ENCODE measurements around the gene DEFB119.
"Not testable (repeated sequence)": the region's sequence is repeated elsewhere in the genome, so short reads cannot be mapped to it uniquely, and the experiment has no call there.

The DEFB119 gene

GRCh38 chr20:31390490-31390889 lies at the start of gene DEFB119:
Gene DEFB119, minus strand, starts transcription at chr20:31390590. Its CDS starts 107 bp downstream, at chr20:31390483.
- Histone ChIP-seq H3K27me3 (ENCODE audit: control insufficient read depth in 1 of 2, insufficient read depth in 2 of 2, low read length in 2 of 2) (peaks cover 0 to 3% of the 10 kb centered on the region in 2 donors), H3K36me3 (ENCODE audit: control insufficient read depth in 1 of 2, insufficient read depth in 2 of 2, low read length in 2 of 2) (no peaks in the 10 kb centered on the region), H3K9ac (ENCODE audit: low read depth in 1 of 2, low read length in 2 of 2) (no peak within 1 kb of the TSS), H3K4me1 (ENCODE audit: control insufficient read depth in 1 of 2, insufficient read depth in 2 of 2, low read length in 2 of 2) (no peaks in the 10 kb centered on the region), H3K27ac (ENCODE audit: low read depth, low read length) (no peak within 1 kb of the TSS), H3K4me3 (ENCODE audit: low read depth in 1 of 2, low read length in 2 of 2) (no peak within 1 kb of the TSS), H3K9me3 (ENCODE audit: control insufficient read depth in 1 of 2, low read length in 2 of 2) (peaks cover 0 to 6% of the 10 kb centered on the region in 2 donors)

- H3K9ac ChIP-seq (ENCODE audit: low read depth in 1 of 2, low read length in 2 of 2): no peak overlapping the region
- H3K4me3 ChIP-seq (ENCODE audit: low read depth in 1 of 2, low read length in 2 of 2): no peak overlapping the region
- no peak overlapping the region for H3K27ac ChIP-seq (ENCODE audit: low read depth, low read length)
- no peaks in the 10 kb centered on the region for H3K27me3 ChIP-seq (ENCODE audit: control insufficient read depth in 1 of 2, insufficient read depth in 2 of 2, low read length in 2 of 2)
- H3K36me3 ChIP-seq (ENCODE audit: control insufficient read depth in 1 of 2, insufficient read depth in 2 of 2, low read length in 2 of 2): no peaks in the 10 kb centered on the region
- no peaks in the 10 kb centered on the region for H3K9me3 ChIP-seq (ENCODE audit: control insufficient read depth in 1 of 2, low read length in 2 of 2)
- no peaks in the 10 kb centered on the region for H3K4me1 ChIP-seq (ENCODE audit: control insufficient read depth in 1 of 2, insufficient read depth in 2 of 2, low read length in 2 of 2)
These were observed 40.3 kb upstream of the DEFB119 start for GRCh38 chr20:31430568-31431115.

- H3K4me3 ChIP-seq (ENCODE audit: low read depth in 1 of 2, low read length in 2 of 2); H3K27me3 ChIP-seq (ENCODE audit: control insufficient read depth in 1 of 2, insufficient read depth in 2 of 2, low read length in 2 of 2); H3K9ac ChIP-seq (ENCODE audit: low read depth in 1 of 2, low read length in 2 of 2); H3K9me3 ChIP-seq (ENCODE audit: control insufficient read depth in 1 of 2, low read length in 2 of 2); H3K4me1 ChIP-seq (ENCODE audit: control insufficient read depth in 1 of 2, insufficient read depth in 2 of 2, low read length in 2 of 2); H3K36me3 ChIP-seq (ENCODE audit: control insufficient read depth in 1 of 2, insufficient read depth in 2 of 2, low read length in 2 of 2); H3K27ac ChIP-seq (ENCODE audit: low read depth, low read length): not testable (repeated sequence)
These were observed 37.2 kb upstream of the DEFB119 start for GRCh38 chr20:31427576-31427975.

- not testable (repeated sequence) for H3K4me3 ChIP-seq (ENCODE audit: low read depth in 1 of 2, low read length in 2 of 2); H3K9me3 ChIP-seq (ENCODE audit: control insufficient read depth in 1 of 2, low read length in 2 of 2); H3K4me1 ChIP-seq (ENCODE audit: control insufficient read depth in 1 of 2, insufficient read depth in 2 of 2, low read length in 2 of 2); H3K9ac ChIP-seq (ENCODE audit: low read depth in 1 of 2, low read length in 2 of 2); H3K27ac ChIP-seq (ENCODE audit: low read depth, low read length); H3K27me3 ChIP-seq (ENCODE audit: control insufficient read depth in 1 of 2, insufficient read depth in 2 of 2, low read length in 2 of 2); H3K36me3 ChIP-seq (ENCODE audit: control insufficient read depth in 1 of 2, insufficient read depth in 2 of 2, low read length in 2 of 2)
These were observed 36.6 kb upstream of the DEFB119 start for GRCh38 chr20:31426891-31427551.

GRCh38 chr20:31425797-31426196 lies 35.4 kb upstream of the DEFB119 start:
- H3K27ac ChIP-seq (ENCODE audit: low read depth, low read length): no peak overlapping the region
- no peaks in the 10 kb centered on the region for H3K36me3 ChIP-seq (ENCODE audit: control insufficient read depth in 1 of 2, insufficient read depth in 2 of 2, low read length in 2 of 2)
- H3K9me3 ChIP-seq (ENCODE audit: control insufficient read depth in 1 of 2, low read length in 2 of 2): peaks cover 0 to 5% of the 10 kb centered on the region in 2 donors
- H3K9ac ChIP-seq (ENCODE audit: low read depth in 1 of 2, low read length in 2 of 2): no peak overlapping the region
- H3K4me1 ChIP-seq (ENCODE audit: control insufficient read depth in 1 of 2, insufficient read depth in 2 of 2, low read length in 2 of 2): no peaks in the 10 kb centered on the region
- no peak overlapping the region for H3K4me3 ChIP-seq (ENCODE audit: low read depth in 1 of 2, low read length in 2 of 2)
- no peaks in the 10 kb centered on the region for H3K27me3 ChIP-seq (ENCODE audit: control insufficient read depth in 1 of 2, insufficient read depth in 2 of 2, low read length in 2 of 2)

GRCh38 chr20:31418307-31418706 lies 27.9 kb upstream of the DEFB119 start:
- no peaks in the 10 kb centered on the region for H3K27me3 ChIP-seq (ENCODE audit: control insufficient read depth in 1 of 2, insufficient read depth in 2 of 2, low read length in 2 of 2)
- no peak overlapping the region for H3K27ac ChIP-seq (ENCODE audit: low read depth, low read length)
- H3K4me3 ChIP-seq (ENCODE audit: low read depth in 1 of 2, low read length in 2 of 2): no peak overlapping the region
- no peaks in the 10 kb centered on the region for H3K9me3 ChIP-seq (ENCODE audit: control insufficient read depth in 1 of 2, low read length in 2 of 2)
- H3K9ac ChIP-seq (ENCODE audit: low read depth in 1 of 2, low read length in 2 of 2): no peak overlapping the region
- no peaks in the 10 kb centered on the region for H3K4me1 ChIP-seq (ENCODE audit: control insufficient read depth in 1 of 2, insufficient read depth in 2 of 2, low read length in 2 of 2)
- no peaks in the 10 kb centered on the region for H3K36me3 ChIP-seq (ENCODE audit: control insufficient read depth in 1 of 2, insufficient read depth in 2 of 2, low read length in 2 of 2)

GRCh38 chr20:31415653-31416052 lies 25.3 kb upstream of the DEFB119 start:
- Histone ChIP-seq H3K27me3 (ENCODE audit: control insufficient read depth in 1 of 2, insufficient read depth in 2 of 2, low read length in 2 of 2) (no peaks in the 10 kb centered on the region), H3K36me3 (ENCODE audit: control insufficient read depth in 1 of 2, insufficient read depth in 2 of 2, low read length in 2 of 2) (no peaks in the 10 kb centered on the region), H3K4me3 (ENCODE audit: low read depth in 1 of 2, low read length in 2 of 2) (no peak overlapping the region), H3K4me1 (ENCODE audit: control insufficient read depth in 1 of 2, insufficient read depth in 2 of 2, low read length in 2 of 2) (no peaks in the 10 kb centered on the region), H3K27ac (ENCODE audit: low read depth, low read length) (no peak overlapping the region), H3K9ac (ENCODE audit: low read depth in 1 of 2, low read length in 2 of 2) (no peak overlapping the region), H3K9me3 (ENCODE audit: control insufficient read depth in 1 of 2, low read length in 2 of 2) (no peaks in the 10 kb centered on the region)

GRCh38 chr20:31414381-31414780 lies 24.0 kb upstream of the DEFB119 start:
- Histone ChIP-seq H3K9ac (ENCODE audit: low read depth in 1 of 2, low read length in 2 of 2) (no peak overlapping the region), H3K9me3 (ENCODE audit: control insufficient read depth in 1 of 2, low read length in 2 of 2) (no peaks in the 10 kb centered on the region)

GRCh38 chr20:31410011-31410410 lies 19.6 kb upstream of the DEFB119 start:
- Histone ChIP-seq H3K9ac (ENCODE audit: low read depth in 1 of 2, low read length in 2 of 2) (no peak overlapping the region), H3K36me3 (ENCODE audit: control insufficient read depth in 1 of 2, insufficient read depth in 2 of 2, low read length in 2 of 2) (no peaks in the 10 kb centered on the region), H3K4me3 (ENCODE audit: low read depth in 1 of 2, low read length in 2 of 2) (no peak overlapping the region), H3K27ac (ENCODE audit: low read depth, low read length) (no peak overlapping the region), H3K27me3 (ENCODE audit: control insufficient read depth in 1 of 2, insufficient read depth in 2 of 2, low read length in 2 of 2) (no peaks in the 10 kb centered on the region), H3K4me1 (ENCODE audit: control insufficient read depth in 1 of 2, insufficient read depth in 2 of 2, low read length in 2 of 2) (no peaks in the 10 kb centered on the region), H3K9me3 (ENCODE audit: control insufficient read depth in 1 of 2, low read length in 2 of 2) (no peaks in the 10 kb centered on the region)

More at GRCh38 chr20:31414381-31414780, 24.0 kb upstream of the DEFB119 start:
- no peaks in the 10 kb centered on the region for H3K4me1 ChIP-seq (ENCODE audit: control insufficient read depth in 1 of 2, insufficient read depth in 2 of 2, low read length in 2 of 2)
- H3K4me3 ChIP-seq (ENCODE audit: low read depth in 1 of 2, low read length in 2 of 2): no peak overlapping the region
- H3K36me3 ChIP-seq (ENCODE audit: control insufficient read depth in 1 of 2, insufficient read depth in 2 of 2, low read length in 2 of 2): no peaks in the 10 kb centered on the region
- H3K27me3 ChIP-seq (ENCODE audit: control insufficient read depth in 1 of 2, insufficient read depth in 2 of 2, low read length in 2 of 2): no peaks in the 10 kb centered on the region
- no peak overlapping the region for H3K27ac ChIP-seq (ENCODE audit: low read depth, low read length)

GRCh38 chr20:31406115-31406514 lies 15.7 kb upstream of the DEFB119 start, which contains the start of gene DEFB121:
Gene DEFB121, minus strand, starts transcription at chr20:31406215. Its CDS starts 63 bp downstream, at chr20:31406152.
- no peaks in the 10 kb centered on the region for H3K27me3 ChIP-seq (ENCODE audit: control insufficient read depth in 1 of 2, insufficient read depth in 2 of 2, low read length in 2 of 2)
- no peaks in the 10 kb centered on the region for H3K4me1 ChIP-seq (ENCODE audit: control insufficient read depth in 1 of 2, insufficient read depth in 2 of 2, low read length in 2 of 2)
- H3K36me3 ChIP-seq (ENCODE audit: control insufficient read depth in 1 of 2, insufficient read depth in 2 of 2, low read length in 2 of 2): no peaks in the 10 kb centered on the region
- no peak within 1 kb of the TSS for H3K27ac ChIP-seq (ENCODE audit: low read depth, low read length)
- no peak within 1 kb of the TSS for H3K9ac ChIP-seq (ENCODE audit: low read depth in 1 of 2, low read length in 2 of 2)
- H3K9me3 ChIP-seq (ENCODE audit: control insufficient read depth in 1 of 2, low read length in 2 of 2): peaks cover 0 to 6% of the 10 kb centered on the region in 2 donors
- H3K4me3 ChIP-seq (ENCODE audit: low read depth in 1 of 2, low read length in 2 of 2): no peak within 1 kb of the TSS
